H1 (cell line): ENCODE data around the gene RASSF5. TPM values are rescaled to one million over a fixed set of nuclear protein-coding genes. Genes with fewer than 3 reads are reported as not detected.

ENCODE experiments used
- ASH2L ChIP-seq: fragments of 200-600, 300-600 bp; sonication (generic); IDR thresholded peaks from one replicate; pipeline ENCODE4 v1.7.1; 2017; ENCODE audit warnings: low read length
- JUND ChIP-seq: IDR thresholded peaks from 2 replicates; pipeline ENCODE4 v1.6.1; 2011; ENCODE audit warnings: mild to moderate bottlenecking, improper control_type of control experiment, low read length
- MAFK ChIP-seq: IDR thresholded peaks from 2 replicates; pipeline ENCODE4 v1.6.1; 2012; ENCODE audit warnings: low read depth, mild to moderate bottlenecking, improper control_type of control experiment, low read length
- NANOG ChIP-seq: IDR thresholded peaks from 2 replicates; pipeline ENCODE4 v1.6.1; 2011; ENCODE audit warnings: low read length, low read depth, mild to moderate bottlenecking, inconsistent platforms; ENCODE audit not compliant: insufficient read depth, poor library complexity, severe bottlenecking
- RXRA ChIP-seq: IDR thresholded peaks from 2 replicates; pipeline ENCODE4 v1.6.1; 2011; ENCODE audit warnings: low read depth, mild to moderate bottlenecking, low read length, moderate library complexity; ENCODE audit not compliant: insufficient read depth
- SIN3A ChIP-seq, 2 experiments: IDR thresholded peaks in 1 of 2; conservative IDR thresholded peaks in 1 of 2; 2 replicates each; pipeline ENCODE4 v1.6.1; 2011 to 2012; ENCODE audit warnings: low read length in 2 of 2, improper control_type of control experiment in 1 of 2, low read depth in 1 of 2, mild to moderate bottlenecking in 1 of 2
- TBP ChIP-seq: IDR thresholded peaks from 2 replicates; pipeline ENCODE4 v1.6.1; 2011; ENCODE audit warnings: low read depth, low read length, improper control_type of control experiment
- polyA plus RNA-seq, 7 experiments: library from polyadenylated mRNA; depleted of rRNA in 3 of 7; stranded (reverse) in 5 of 7; unstranded in 2 of 7; fragments of >200 nt in 5 of 7; fragments of 200-250 nt in 2 of 7; gene quantifications; 1 replicate in 5 of 7; 2 replicates in 1 of 7; 4 replicates in 1 of 7; pipeline versions ENCODE4 v1.2.1 to v1.2.3, GENCODE V29; 2011 to 2013; ENCODE audit warnings: missing spikeins in 2 of 7, mixed read lengths in 2 of 7
- total RNA-seq: library from RNA; stranded (reverse); fragmentation: NEBNext Ultra II Directional; extraction: Animal tissue kit (Norgen Biotek cat#: 25700); gene quantifications from 2 replicates; pipeline ENCODE4 v1.2.1, GENCODE V29; 2021
- TF ChIP-seq, protein P1 (sequence below): fragments of 300-600 bp; sonication (generic); IDR thresholded peaks from 2 replicates; pipeline ENCODE4 v1.7.1; 2012; ENCODE audit warnings: low read length, moderate library complexity, mild to moderate bottlenecking, inconsistent platforms; ENCODE audit not compliant: insufficient replicate concordance
- TF ChIP-seq, protein P2 (sequence below): IDR thresholded peaks from 2 replicates; pipeline ENCODE4 v1.6.1; 2011; ENCODE audit warnings: low read length, improper control_type of control experiment

The RASSF5 gene
- total and polyA plus RNA-seq, 2 of the 8 experiments (the other 6 are each of a cell fraction or from before 2014, with no cell fraction given): 0.82 to 1.8 TPM

DNA sequence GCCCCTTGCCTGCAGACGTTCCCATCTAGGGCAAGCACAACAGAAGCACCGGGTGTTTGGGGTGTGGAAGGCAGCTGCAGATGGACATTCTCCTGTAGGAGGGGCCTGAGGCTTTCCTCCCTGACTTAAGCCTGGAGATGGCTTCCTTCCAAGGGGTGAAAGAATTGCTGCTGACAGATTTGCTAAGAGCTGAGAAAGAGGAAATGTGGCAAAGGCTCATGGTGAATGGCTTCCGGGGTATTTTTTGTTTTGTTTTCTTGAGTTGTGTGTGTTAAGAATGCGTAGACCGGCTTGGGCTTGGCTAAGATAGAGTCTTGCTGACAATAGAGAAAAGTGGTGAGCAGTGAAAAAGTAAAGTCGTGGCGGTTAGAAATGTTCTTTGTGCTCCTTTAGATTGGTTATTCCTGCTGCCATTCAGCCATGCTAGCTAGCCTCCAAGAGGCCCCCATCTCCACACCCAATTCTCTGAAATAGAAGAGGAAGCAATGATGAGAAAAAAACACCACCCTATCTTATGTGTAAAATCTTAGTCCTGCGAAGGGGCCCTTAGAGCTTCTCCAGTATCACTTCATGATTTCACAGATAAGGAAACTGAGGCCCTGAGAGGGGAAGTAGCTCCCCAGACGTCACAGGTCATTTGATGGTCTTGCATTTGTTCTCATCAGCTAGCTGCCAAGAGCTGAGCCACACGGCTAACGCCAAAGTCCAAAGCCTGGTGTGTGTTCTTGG lies 68.0 kb downstream of the RASSF5 start (continued):
- TF ChIP-seq, protein P1, sequence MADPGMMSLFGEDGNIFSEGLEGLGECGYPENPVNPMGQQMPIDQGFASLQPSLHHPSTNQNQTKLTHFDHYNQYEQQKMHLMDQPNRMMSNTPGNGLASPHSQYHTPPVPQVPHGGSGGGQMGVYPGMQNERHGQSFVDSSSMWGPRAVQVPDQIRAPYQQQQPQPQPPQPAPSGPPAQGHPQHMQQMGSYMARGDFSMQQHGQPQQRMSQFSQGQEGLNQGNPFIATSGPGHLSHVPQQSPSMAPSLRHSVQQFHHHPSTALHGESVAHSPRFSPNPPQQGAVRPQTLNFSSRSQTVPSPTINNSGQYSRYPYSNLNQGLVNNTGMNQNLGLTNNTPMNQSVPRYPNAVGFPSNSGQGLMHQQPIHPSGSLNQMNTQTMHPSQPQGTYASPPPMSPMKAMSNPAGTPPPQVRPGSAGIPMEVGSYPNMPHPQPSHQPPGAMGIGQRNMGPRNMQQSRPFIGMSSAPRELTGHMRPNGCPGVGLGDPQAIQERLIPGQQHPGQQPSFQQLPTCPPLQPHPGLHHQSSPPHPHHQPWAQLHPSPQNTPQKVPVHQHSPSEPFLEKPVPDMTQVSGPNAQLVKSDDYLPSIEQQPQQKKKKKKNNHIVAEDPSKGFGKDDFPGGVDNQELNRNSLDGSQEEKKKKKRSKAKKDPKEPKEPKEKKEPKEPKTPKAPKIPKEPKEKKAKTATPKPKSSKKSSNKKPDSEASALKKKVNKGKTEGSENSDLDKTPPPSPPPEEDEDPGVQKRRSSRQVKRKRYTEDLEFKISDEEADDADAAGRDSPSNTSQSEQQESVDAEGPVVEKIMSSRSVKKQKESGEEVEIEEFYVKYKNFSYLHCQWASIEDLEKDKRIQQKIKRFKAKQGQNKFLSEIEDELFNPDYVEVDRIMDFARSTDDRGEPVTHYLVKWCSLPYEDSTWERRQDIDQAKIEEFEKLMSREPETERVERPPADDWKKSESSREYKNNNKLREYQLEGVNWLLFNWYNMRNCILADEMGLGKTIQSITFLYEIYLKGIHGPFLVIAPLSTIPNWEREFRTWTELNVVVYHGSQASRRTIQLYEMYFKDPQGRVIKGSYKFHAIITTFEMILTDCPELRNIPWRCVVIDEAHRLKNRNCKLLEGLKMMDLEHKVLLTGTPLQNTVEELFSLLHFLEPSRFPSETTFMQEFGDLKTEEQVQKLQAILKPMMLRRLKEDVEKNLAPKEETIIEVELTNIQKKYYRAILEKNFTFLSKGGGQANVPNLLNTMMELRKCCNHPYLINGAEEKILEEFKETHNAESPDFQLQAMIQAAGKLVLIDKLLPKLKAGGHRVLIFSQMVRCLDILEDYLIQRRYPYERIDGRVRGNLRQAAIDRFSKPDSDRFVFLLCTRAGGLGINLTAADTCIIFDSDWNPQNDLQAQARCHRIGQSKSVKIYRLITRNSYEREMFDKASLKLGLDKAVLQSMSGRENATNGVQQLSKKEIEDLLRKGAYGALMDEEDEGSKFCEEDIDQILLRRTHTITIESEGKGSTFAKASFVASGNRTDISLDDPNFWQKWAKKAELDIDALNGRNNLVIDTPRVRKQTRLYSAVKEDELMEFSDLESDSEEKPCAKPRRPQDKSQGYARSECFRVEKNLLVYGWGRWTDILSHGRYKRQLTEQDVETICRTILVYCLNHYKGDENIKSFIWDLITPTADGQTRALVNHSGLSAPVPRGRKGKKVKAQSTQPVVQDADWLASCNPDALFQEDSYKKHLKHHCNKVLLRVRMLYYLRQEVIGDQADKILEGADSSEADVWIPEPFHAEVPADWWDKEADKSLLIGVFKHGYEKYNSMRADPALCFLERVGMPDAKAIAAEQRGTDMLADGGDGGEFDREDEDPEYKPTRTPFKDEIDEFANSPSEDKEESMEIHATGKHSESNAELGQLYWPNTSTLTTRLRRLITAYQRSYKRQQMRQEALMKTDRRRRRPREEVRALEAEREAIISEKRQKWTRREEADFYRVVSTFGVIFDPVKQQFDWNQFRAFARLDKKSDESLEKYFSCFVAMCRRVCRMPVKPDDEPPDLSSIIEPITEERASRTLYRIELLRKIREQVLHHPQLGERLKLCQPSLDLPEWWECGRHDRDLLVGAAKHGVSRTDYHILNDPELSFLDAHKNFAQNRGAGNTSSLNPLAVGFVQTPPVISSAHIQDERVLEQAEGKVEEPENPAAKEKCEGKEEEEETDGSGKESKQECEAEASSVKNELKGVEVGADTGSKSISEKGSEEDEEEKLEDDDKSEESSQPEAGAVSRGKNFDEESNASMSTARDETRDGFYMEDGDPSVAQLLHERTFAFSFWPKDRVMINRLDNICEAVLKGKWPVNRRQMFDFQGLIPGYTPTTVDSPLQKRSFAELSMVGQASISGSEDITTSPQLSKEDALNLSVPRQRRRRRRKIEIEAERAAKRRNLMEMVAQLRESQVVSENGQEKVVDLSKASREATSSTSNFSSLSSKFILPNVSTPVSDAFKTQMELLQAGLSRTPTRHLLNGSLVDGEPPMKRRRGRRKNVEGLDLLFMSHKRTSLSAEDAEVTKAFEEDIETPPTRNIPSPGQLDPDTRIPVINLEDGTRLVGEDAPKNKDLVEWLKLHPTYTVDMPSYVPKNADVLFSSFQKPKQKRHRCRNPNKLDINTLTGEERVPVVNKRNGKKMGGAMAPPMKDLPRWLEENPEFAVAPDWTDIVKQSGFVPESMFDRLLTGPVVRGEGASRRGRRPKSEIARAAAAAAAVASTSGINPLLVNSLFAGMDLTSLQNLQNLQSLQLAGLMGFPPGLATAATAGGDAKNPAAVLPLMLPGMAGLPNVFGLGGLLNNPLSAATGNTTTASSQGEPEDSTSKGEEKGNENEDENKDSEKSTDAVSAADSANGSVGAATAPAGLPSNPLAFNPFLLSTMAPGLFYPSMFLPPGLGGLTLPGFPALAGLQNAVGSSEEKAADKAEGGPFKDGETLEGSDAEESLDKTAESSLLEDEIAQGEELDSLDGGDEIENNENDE: no peak
- no peak for TF ChIP-seq ASH2L
- TF ChIP-seq RXRA: no peak
- TF ChIP-seq MAFK: no peak
- no peak for TF ChIP-seq JUND
- TF ChIP-seq, protein P2, sequence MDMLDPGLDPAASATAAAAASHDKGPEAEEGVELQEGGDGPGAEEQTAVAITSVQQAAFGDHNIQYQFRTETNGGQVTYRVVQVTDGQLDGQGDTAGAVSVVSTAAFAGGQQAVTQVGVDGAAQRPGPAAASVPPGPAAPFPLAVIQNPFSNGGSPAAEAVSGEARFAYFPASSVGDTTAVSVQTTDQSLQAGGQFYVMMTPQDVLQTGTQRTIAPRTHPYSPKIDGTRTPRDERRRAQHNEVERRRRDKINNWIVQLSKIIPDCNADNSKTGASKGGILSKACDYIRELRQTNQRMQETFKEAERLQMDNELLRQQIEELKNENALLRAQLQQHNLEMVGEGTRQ: no peak
- no peak for TF ChIP-seq TBP
- TF ChIP-seq NANOG: no peak
- TF ChIP-seq SIN3A (conservative IDR thresholded peaks at IDR 0.05 in 1 of 2, IDR thresholded peaks at IDR 0.05 in 1 of 2; ENCODE audit: low read depth in 1 of 2, low read length in 2 of 2): no peak
